ENCODE data around the gene GLB1L3. TPM values are rescaled to one million over a fixed set of nuclear protein-coding genes. Genes with fewer than 3 reads are reported as not detected.

GLB1L3 gene
- total and polyA plus RNA-seq, 10 donors = 0.13 to 0.25 (median 0.21) TPM; not detected in 4

DNA sequence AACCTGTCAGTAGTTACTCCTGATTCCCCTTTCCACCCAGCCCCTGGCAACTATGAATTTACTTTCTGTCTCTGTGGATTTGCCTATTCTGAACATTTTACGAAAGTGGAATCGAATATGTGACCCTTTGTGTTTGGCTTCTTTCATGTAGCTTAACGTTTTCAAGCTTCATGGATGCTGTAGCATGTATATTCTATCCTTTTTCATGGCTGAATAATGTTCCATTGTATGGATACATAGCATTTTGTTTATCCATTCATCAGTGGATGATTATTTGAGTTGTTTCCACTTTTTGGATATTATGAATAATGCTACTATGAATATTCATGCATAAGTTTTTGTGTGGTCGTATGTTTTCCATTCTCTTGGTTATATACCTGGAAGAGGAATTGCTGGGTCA is 46.4 kb downstream of the GLB1L3 start:
- no peak for TF ChIP-seq POLR2A (IDR thresholded peaks at IDR 0.05)
- TF ChIP-seq POLR2AphosphoS5 (IDR thresholded peaks at IDR 0.05) = no peak
- no peak for TF ChIP-seq CTCF (IDR thresholded peaks at IDR 0.05 in 8 of 11, conservative IDR thresholded peaks at IDR 0.05 in 3 of 11)
- Histone ChIP-seq H3K36me3 (no peaks in the 10 kb centered on the region), H3K4me3 (no peak overlapping the region), H3K27me3 (replicated peaks in 1 of 7) (peaks cover 0 to 21% (median 0%) of the 10 kb centered on the region in 7 donors), H3K4me1 (no peaks in the 10 kb centered on the region), H3K9me3 (peaks cover 0 to 44% (median 34%) of the 10 kb centered on the region in 8 donors), H3K27ac (no peak overlapping the region)
- 79 to 90% (median 86%) methylated on average over 4 of the region's 4 CpGs for WGBS, 5 donors
- intact Hi-C loops (cut with DNase I; ENCODE audit: low total_unique reads) = no loop called here
- DNase-seq = no peak

GRCh38 chr11:134328433-134328832 is 52.3 kb downstream of the GLB1L3 start:
- 79 to 97% (median 92%) methylated on average over 1 of the region's 1 CpG for WGBS, 5 donors
- no peak for DNase-seq
- H3K36me3 ChIP-seq = no peaks in the 10 kb centered on the region
- no peaks in the 10 kb centered on the region for H3K9me3 ChIP-seq
- H3K27ac ChIP-seq = no peak overlapping the region
- no peak for TF ChIP-seq POLR2A (IDR thresholded peaks at IDR 0.05)
- TF ChIP-seq POLR2AphosphoS5 (IDR thresholded peaks at IDR 0.05) = no peak
- intact Hi-C loops (cut with DNase I; ENCODE audit: low total_unique reads) = no loop called here
- H3K4me1 ChIP-seq = peaks cover 6 to 23% (median 18%) of the 10 kb centered on the region in 6 donors
- H3K4me3 ChIP-seq = no peak overlapping the region
- H3K27me3 ChIP-seq (replicated peaks in 1 of 7) = peaks cover 0 to 37% (median 20%) of the 10 kb centered on the region in 7 donors

DNA sequence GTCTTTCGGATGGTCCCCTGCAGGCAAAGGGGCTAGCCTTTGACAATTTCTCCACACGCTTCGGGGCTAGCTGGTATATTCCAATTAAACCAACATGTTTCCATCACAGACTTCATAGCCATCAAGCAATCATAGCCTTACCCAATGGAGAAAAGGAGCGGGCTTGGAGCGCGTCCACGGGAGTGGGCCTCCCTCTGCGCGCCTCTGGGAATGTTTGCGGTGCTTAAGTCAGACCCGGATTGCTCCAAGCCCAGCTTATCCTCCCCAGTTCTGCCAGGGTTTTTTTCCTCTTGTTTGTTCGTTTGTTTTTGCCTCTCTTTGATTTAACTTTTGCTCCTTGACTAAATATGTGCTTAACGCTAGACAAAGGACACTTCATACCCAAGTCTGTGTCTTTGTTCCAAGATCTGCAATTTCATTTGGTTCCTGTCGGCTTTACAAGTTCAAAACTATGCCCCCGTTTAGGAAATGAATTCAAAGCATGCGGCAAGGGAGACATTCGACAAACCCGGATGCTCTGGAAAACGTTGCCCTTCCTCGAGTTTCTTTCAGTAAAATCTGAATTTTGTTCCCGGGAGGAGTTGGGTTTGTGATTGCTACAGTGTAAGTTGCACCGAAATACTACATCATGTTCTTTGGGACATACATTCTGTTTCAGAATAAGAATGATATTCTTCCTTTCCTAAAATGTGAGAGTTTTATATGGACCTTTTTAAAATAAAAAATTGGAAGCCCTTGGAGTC is 54.6 kb downstream of the GLB1L3 start:
- Histone ChIP-seq H3K4me1 (peaks cover 6 to 23% (median 18%) of the 10 kb centered on the region in 6 donors), H3K27ac (no peak overlapping the region), H3K27me3 (replicated peaks in 1 of 7) (peaks cover 0 to 44% (median 20%) of the 10 kb centered on the region in 7 donors), H3K36me3 (no peaks in the 10 kb centered on the region), H3K9me3 (no peaks in the 10 kb centered on the region), H3K4me3 (peak overlapping the region in 5 of 8 donors; percentile 35 to 81 (median 58))
- TF ChIP-seq POLR2A (IDR thresholded peaks at IDR 0.05) = no peak
- no peak for TF ChIP-seq CTCF (IDR thresholded peaks at IDR 0.05 in 8 of 11, conservative IDR thresholded peaks at IDR 0.05 in 3 of 11)
- TF ChIP-seq POLR2AphosphoS5 (IDR thresholded peaks at IDR 0.05) = no peak
- no peak for DNase-seq
- intact Hi-C loops (cut with DNase I; ENCODE audit: low total_unique reads) = no loop called here
- 36 to 47% (median 41%) methylated on average over 22 of the region's 22 CpGs for WGBS, 5 donors

GRCh38 chr11:134331354-134332188 is 55.4 kb downstream of the GLB1L3 start, which contains the start of gene GLB1L2:
TSS of gene GLB1L2 (plus strand) at chr11:134331988. CDS start at chr11:134332062, 74 bp downstream.
- Histone ChIP-seq H3K4me1 (peaks cover 6 to 23% (median 18%) of the 10 kb centered on the region in 6 donors), H3K9me3 (no peaks in the 10 kb centered on the region), H3K36me3 (no peaks in the 10 kb centered on the region), H3K27me3 (replicated peaks in 1 of 7) (peaks cover 0 to 44% (median 20%) of the 10 kb centered on the region in 7 donors), H3K27ac (no peak within 1 kb of the TSS), H3K4me3 (peak within 1 kb of the TSS; percentile 45 to 81 (median 57))
- peak; percentile 91 for DNase-seq
- intact Hi-C loops (cut with DNase I; ENCODE audit: low total_unique reads) = no loop called here
- 1 to 5% (median 2%) methylated on average over 15 to 79 of the region's 80 CpGs for WGBS, 5 donors
- TF ChIP-seq POLR2AphosphoS5 (IDR thresholded peaks at IDR 0.05) (peak in 2 of 3 donors; percentile 18 to 22), CTCF (IDR thresholded peaks at IDR 0.05 in 8 of 11, conservative IDR thresholded peaks at IDR 0.05 in 3 of 11) (no peak), POLR2A (IDR thresholded peaks at IDR 0.05) (no peak)

Measured in spleen (tissue), 11 donors.